Skin of body (tissue), 2 donors: ENCODE measurements around the gene OVOL3. TPM values are rescaled to one million over a fixed set of nuclear protein-coding genes. Genes with fewer than 3 reads are reported as not detected.
"Not testable (repeated sequence)": the region's sequence is repeated elsewhere in the genome, so short reads cannot be mapped to it uniquely, and the experiment has no call there.

Experiments used
- DNase-seq: peaks from one replicate; lab custom pipeline; 2025; lab: John Stamatoyannopoulos, UW
- total RNA-seq: library from RNA; depleted of rRNA; stranded (reverse); fragments of >200 nt; gene quantifications from one replicate; pipeline ENCODE4 v1.2.3, GENCODE V29; 2014

The OVOL3 gene
- not detected for total RNA-seq

- DNase-seq = no peak
These were observed at the start of gene OVOL3 for GRCh38 chr19:36110487-36111199. Gene OVOL3, plus strand, starts transcription at chr19:36111143. Its CDS starts 60 bp downstream, at chr19:36111203.

- no peak for DNase-seq
These were observed 49.6 kb upstream of the OVOL3 start for GRCh38 chr19:36061367-36061766.

GRCh38 chr19:36064826-36065225, 46.1 kb upstream of the OVOL3 start:
- DNase-seq = no peak

DNA sequence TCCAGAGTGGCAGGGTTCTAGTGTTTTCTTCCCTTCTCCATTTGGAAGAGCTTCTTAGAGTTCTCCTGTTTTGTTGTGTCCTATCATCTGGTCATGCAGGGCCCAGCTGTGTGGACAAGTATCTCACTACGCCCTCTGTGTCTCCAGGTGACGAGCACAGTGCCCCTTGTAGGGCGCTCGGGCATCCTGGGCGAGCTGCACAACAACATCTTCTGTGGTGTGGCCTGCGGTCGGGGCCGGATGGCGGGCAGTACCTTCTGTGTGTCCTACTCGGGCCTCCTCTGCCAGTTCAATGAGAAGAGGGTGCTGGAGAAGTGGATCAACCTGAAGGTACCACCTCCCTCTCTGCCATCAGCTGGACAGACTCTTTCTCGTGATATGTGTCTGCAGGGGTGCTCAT, 43.3 kb upstream of the OVOL3 start:
- no peak for DNase-seq

GRCh38 chr19:36068810-36069499, 42.0 kb upstream of the OVOL3 start:
- not testable (repeated sequence) for DNase-seq

- no peak for DNase-seq
These were observed 38.9 kb upstream of the OVOL3 start for GRCh38 chr19:36072081-36072480.

DNA sequence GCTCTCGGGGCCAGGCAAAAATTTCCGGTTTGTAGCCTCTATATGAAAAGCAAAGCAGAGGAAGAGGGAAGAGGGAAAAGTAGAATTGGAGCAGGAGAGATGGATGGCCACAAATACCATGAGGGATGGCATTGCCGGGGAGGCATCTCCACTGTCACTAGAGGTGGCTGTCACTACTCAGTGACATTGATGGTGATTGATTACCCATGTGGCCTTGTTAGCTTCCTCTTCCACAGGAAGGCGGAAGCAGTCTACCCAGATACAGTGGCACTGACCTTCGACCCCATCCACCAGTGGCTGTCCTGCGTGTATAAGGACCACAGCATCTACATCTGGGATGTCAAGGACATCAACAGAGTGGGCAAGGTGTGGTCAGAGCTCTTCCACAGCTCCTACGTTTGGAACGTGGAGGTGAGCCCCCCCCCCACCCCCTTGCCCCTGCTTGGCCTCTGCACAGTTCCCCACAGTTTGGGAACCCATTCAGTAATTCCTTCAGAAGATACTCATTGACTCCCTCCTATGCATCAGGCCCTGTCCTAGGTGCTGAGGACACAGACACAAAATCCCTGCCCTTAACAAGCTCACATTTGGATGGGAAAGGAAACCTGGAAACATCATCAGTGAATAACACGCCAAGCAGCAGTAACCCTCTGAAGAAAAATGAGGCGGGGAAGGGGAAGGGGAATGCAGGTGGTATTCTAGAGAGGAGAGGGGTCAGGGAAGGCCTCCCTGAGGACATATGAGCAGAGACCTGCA, 37.6 kb upstream of the OVOL3 start:
- DNase-seq = no peak

DNA sequence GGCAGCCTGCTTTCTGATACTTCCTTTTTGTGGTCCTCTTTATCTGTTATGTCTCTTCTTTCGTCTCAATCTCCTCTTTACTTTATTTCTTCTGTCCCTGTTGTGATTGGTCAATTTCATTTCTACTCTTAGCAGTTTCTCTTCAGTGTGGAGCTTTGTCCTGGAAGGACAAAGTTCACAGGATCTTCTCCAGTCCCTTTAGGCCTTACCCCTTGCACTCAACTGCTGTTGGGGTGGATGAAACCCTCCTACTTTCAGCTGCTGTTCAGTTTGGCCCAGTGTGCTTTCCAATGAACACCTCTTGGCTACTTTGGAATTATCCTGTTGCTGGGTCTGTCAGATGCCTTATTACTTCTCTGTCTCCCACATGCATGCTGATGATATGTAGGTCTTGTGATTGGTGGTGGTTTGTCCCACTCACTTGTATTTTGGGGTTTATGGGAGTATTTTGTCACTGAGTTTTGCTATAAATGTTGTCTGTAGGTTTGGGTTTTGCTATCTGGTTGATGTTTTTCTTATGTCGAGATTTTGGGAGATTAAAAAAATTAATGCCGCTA, 31.5 kb upstream of the OVOL3 start:
- no peak for DNase-seq

DNA sequence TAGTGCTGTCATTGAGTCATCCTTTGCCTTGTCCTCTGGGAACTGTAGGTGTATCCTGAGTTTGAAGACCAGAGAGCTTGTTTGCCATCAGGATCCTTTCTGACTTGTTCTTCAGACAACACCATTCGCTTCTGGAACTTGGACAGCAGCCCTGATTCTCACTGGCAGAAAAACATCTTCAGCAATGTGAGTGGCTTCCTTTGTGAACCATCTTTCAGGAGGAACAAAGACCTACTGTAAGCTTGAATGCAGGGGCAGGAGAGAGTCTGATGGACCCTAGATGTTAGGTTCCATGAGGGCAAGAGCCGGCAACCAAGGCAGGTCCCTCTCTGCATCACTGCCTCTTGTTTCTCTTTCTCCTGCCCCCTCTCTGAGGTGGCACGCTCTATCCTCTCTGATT, 29.6 kb upstream of the OVOL3 start:
- DNase-seq = no peak

DNA sequence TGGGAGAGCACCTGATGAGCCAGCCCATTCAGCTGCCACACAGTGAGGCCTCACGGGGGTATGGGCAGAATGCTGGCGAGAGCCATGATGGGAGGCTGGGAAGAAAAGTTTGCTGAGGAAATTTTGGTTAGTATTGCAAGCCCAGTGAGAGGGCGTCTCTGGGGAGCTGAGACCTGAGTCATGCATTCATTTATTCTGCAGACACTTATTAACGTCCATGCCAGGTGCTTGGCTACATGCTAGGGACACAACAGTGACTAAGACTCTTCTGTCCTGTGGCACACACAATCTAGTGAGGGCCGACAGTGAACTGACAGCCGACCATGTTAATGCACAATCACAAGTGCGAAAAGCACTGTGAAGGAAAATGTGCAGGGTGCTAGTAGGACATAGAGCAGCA, 29.0 kb upstream of the OVOL3 start:
- no peak for DNase-seq

DNA sequence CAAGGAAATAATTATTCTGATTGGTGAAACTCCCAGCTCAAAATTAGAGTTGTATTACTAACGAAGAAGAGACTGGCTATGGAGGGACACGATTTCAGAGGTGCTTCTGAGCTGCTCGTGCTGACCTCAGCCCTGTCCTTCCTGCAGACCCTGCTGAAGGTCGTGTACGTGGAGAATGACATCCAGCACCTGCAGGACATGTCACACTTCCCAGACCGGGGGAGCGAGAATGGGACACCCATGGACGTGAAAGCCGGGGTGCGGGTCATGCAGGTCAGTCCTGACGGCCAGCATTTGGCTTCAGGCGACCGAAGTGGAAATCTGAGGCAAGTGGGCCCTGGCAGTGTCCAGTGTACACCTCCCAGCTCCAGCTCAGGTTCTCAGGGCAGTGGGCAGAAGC, 28.0 kb upstream of the OVOL3 start:
- no peak for DNase-seq

DNA sequence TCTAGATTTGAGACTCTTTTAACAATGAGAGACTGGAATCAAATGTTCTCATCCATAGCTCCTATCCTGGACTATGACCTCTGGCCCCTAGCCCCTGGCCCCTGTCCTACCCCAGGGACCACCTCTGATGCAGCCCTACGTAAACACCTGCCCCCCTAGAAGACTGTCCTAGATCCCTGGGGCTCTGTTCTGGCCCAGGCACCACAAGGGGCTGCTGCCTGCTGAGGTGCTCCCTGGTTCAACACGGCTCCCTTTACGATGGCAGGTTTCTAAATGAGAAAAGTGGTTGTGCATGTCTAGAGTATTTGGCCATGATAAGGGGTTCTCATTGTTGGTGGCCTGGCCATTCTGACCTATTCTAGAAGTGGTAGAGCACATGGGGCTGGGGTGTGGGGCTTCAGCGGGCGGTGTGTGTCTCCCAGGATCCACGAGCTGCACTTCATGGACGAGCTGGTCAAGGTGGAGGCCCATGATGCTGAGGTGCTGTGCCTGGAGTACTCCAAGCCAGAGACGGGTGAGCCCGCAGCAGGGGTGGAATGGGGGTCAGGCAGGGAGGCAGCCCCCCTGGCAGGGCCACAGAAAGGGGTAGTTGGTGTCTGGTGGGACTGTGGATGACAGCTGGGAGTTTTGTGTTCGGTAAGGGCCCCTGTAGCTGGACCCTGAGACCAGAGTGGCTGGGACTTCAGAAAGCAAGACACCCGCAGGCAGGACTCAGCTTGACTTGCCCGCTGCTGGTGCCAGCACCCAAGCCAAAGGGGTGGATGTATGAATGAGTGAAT, 26.5 kb upstream of the OVOL3 start:
- no peak for DNase-seq

DNA sequence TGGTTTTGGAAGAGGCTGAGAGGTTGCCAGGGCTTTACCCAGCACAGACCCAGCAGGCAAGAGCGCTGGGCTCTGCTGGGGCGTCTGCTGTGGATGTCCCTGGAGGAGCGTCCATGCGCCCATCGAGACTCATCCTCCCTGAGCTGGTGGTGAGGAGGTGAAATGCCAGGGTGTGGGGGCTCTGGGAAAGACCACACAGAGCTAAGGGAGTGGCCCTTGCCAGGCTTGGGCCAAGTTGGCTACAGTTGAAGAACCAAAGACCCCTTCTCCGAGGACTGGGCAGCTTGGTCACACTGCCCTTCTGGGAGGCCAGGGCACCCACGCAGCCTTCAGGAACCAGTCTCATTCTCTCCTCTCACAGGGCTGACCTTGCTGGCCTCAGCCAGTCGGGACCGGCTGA, 24.6 kb upstream of the OVOL3 start:
- no peak for DNase-seq

GRCh38 chr19:36089847-36090246, 21.1 kb upstream of the OVOL3 start:
- no peak for DNase-seq

GRCh38 chr19:36090910-36091695, 19.8 kb upstream of the OVOL3 start:
- no peak for DNase-seq

DNA sequence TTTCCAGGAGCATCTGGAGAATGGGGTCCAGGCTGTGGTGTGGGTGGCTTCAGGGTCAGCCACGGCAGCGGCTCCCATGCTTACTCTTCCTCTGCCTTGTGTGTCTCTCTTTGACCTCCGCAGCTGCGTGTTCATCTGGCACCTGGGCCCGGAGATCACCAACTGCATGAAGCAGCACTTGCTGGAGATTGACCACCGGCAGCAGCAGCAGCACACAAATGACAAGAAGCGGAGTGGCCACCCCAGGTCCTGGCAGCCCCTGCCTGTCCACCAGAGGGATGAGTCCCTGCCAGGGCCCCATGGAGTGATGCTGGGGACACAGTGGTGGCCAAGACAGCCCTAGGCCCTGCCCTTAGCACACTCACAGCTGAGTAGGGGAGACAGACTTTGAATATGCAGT, 18.4 kb upstream of the OVOL3 start:
- no peak for DNase-seq

DNA sequence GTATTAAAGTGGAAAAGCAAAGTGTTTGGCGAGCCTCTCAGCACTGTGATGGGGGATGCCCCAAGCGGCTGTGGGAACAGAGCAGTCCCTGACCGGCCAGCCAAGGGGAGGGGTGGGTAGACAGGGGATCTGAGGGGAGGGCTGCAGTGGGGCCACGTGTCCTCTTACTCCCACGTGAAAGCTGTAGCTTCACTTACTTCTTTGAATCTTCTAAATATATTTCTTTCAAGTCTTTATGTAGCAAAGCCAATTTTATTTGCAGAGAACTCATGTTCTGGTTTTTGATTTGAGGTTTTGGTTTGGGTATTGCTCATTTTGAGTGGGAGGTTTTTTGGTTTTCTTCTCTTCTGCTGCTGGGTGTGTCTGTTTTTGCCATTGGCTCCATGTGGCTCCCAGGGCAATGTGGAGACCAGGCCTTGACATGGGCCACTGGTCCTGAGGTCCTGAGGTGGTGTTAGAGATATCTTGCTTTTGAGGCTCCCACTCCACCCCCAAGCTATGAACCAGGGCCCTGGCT, 17.7 kb upstream of the OVOL3 start:
- no peak for DNase-seq

DNA sequence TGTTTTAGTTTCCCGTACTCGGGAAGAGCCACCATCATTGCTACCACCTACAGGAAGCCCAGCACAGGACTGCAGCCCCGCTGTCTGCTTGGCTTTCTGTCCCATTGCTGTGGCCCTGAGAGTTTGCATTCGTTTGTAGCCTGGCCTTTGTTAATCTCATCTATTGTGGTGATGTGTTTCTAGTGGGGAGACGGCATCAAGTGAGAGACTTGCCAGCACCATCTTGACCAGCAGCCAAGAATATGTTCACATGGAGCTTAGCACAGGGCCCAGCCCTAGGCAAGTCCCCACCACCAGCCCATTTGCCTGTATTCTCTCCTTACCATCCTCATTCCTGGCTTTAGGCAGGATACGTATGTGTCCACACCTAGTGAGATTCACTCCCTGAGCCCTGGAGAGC, 17.3 kb upstream of the OVOL3 start:
- DNase-seq = no peak

- no peak for DNase-seq
These were observed 13.9 kb upstream of the OVOL3 start for GRCh38 chr19:36097036-36097435.

- no peak for DNase-seq
These were observed 11.7 kb upstream of the OVOL3 start for GRCh38 chr19:36099166-36099785.
